Activated naive CD4-positive, alpha-beta T cell treated with anti-CD3 and anti-CD28 coated beads, Interleukin-2, amount 10 ng/mL, durations not matched to agents 7 days and 5 days (primary cell): ENCODE measurements around the gene KRTAP5-7.
"Not testable (repeated sequence)": the region's sequence is repeated elsewhere in the genome, so short reads cannot be mapped to it uniquely, and the experiment has no call there.

ENCODE experiments used
- CTCF ChIA-PET: fragments of 350-600 bp; sonication (Branson Sonifier 250); formaldehyde crosslinking; loops from one replicate; lab custom pipeline; 2021; ENCODE audit warnings: antibody characterized with exemption; lab: Charles Lee
- DNase-seq: peaks from one replicate; pipeline ENCODE4 v3.0.0-alpha.2; 2020
- H3K27ac Mint-ChIP-seq: one replicate; pipeline ENCODE4 v1.8.0; 2021; ENCODE audit warnings: mild to moderate bottlenecking, moderate library complexity, mixed read lengths
- H3K27me3 Mint-ChIP-seq: one replicate; pipeline ENCODE4 v1.8.0; 2021; ENCODE audit warnings: mild to moderate bottlenecking, mixed read lengths
- H3K36me3 Mint-ChIP-seq: one replicate; pipeline ENCODE4 v1.8.0; 2021; ENCODE audit warnings: mixed read lengths
- H3K4me1 Mint-ChIP-seq: one replicate; pipeline ENCODE4 v1.8.0; 2021; ENCODE audit warnings: mixed read lengths
- H3K4me3 Mint-ChIP-seq: one replicate; pipeline ENCODE4 v1.8.0; 2021; ENCODE audit warnings: mild to moderate bottlenecking, moderate library complexity, mixed read lengths
- H3K9me3 Mint-ChIP-seq: one replicate; pipeline ENCODE4 v1.8.0; 2021; ENCODE audit warnings: mixed read lengths

The KRTAP5-7 gene

GRCh38 chr11:71526796-71527575, at the start of gene KRTAP5-7:
KRTAP5-7 (plus strand) TSS chr11:71527267; CDS start chr11:71527301, 34 bp downstream.
- DNase-seq, H3K9me3 Mint-ChIP-seq, H3K36me3 Mint-ChIP-seq, H3K27ac Mint-ChIP-seq, H3K4me1 Mint-ChIP-seq, H3K27me3 Mint-ChIP-seq, H3K4me3 Mint-ChIP-seq, CTCF ChIA-PET: not testable (repeated sequence)

DNA sequence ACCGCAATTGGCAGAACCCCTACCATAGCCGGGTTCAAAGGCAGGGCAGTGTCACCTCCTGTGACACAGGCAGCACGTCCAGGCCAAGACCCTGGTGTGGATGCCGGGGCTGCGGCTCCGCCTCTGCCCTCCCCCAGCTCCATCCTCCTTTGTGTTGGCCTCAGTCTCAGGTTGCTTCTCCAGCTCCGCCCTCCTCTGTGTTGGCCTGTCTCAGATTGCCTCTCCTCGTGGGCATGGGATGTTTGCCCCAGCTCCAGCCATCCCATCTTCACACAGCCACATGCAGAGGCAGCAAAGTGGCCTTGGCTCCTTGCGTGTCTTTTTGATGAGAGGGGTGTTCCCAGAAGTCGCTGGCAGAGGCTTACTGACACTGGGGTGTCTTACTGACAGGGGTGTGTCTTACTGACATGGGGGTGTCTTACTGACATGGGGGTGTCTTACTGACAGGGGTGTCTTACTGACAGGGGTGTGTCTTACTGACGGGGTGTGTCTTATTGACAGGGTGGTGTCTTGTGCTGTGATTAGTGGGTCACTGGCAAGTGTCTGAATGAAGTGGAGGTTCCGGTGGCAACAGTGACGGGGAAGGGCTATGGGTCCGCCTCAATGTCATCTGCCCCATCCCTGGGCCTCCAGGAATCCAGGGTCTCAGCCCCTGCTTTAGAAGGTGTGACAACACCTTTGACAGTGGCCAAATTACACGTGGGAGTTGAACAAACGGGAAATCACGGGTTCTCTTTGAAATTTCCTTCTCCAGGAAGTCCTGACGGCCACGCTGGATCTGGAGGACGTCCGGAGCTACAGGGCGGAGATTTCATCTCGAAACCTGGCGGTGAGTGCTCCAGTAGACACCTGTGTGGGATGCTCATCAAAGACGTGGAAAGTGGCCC, 49.2 kb upstream of the KRTAP5-7 start:
- CTCF ChIA-PET = no interaction called here
- no peak for DNase-seq
- Mint-ChIP-seq H3K27me3 (no peaks in the 10 kb centered on the region), H3K36me3 (peaks cover 38% of the 10 kb centered on the region), H3K4me1 (no peaks in the 10 kb centered on the region), H3K9me3 (no peaks in the 10 kb centered on the region), H3K4me3 (no peak overlapping the region), H3K27ac (no peak overlapping the region)

- CTCF ChIA-PET = no interaction called here
These were observed 48.6 kb upstream of the KRTAP5-7 start for GRCh38 chr11:71478528-71478840.

GRCh38 chr11:71481101-71481960, 45.7 kb upstream of the KRTAP5-7 start:
- CTCF ChIA-PET = no interaction called here
- Mint-ChIP-seq H3K27ac (no peak overlapping the region), H3K36me3 (peaks cover 56% of the 10 kb centered on the region), H3K27me3 (no peaks in the 10 kb centered on the region), H3K4me3 (no peak overlapping the region), H3K4me1 (no peaks in the 10 kb centered on the region), H3K9me3 (no peaks in the 10 kb centered on the region)
- no peak for DNase-seq

More at GRCh38 chr11:71478528-71478840, 48.6 kb upstream of the KRTAP5-7 start:
- Mint-ChIP-seq H3K9me3 (no peaks in the 10 kb centered on the region), H3K4me1 (no peaks in the 10 kb centered on the region), H3K4me3 (no peak overlapping the region), H3K27ac (no peak overlapping the region), H3K36me3 (peaks cover 44% of the 10 kb centered on the region), H3K27me3 (no peaks in the 10 kb centered on the region)
- DNase-seq = no peak

DNA sequence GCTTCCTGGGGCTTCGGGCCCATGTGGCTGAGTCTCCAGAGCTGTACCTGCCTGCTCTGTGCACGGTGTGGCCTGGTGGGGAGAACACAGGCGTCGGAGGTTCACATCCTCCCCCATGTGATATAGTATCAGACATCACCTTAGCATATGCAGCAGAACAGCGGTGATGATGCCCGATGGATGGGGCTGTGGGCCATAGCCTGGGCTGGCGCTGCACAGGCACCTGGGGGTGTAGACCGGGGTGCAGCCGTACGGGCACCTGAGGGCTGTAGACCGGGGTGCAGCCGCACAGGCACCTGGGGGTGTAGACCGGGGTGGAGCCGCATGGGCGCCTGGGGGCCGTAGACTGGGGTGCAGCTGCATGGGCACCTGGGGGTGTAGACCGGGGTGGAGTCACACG, 44.9 kb upstream of the KRTAP5-7 start:
- Mint-ChIP-seq H3K36me3 (peaks cover 59% of the 10 kb centered on the region), H3K27me3 (no peaks in the 10 kb centered on the region), H3K27ac (no peak overlapping the region), H3K9me3 (no peaks in the 10 kb centered on the region), H3K4me1 (no peaks in the 10 kb centered on the region), H3K4me3 (no peak overlapping the region)
- DNase-seq = no peak
- CTCF ChIA-PET = no interaction called here

- Mint-ChIP-seq H3K36me3 (peaks cover 61% of the 10 kb centered on the region), H3K27ac (no peak overlapping the region), H3K27me3 (no peaks in the 10 kb centered on the region), H3K4me3 (no peak overlapping the region), H3K9me3 (no peaks in the 10 kb centered on the region), H3K4me1 (no peaks in the 10 kb centered on the region)
- CTCF ChIA-PET = no interaction called here
- no peak for DNase-seq
These were observed 44.2 kb upstream of the KRTAP5-7 start for GRCh38 chr11:71482746-71483364.

DNA sequence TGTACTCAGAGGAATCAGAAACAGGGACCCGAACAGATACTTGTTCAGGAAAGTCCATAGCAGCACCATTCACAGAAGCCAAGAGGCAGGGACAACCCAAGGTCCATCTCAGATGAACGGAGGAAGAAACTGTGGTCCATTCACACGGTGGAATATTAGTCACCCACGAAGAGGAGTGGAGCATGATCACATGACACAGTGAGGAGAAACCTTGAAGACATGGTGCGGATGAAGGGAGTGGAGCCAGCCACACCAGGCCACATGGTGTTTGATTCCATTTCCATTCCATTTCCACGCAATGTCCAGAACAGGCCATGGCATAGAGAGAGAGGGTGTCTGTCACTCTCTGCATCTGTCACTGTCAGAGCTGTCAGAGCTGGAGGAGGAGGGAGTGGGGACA, 43.4 kb upstream of the KRTAP5-7 start:
- H3K27ac Mint-ChIP-seq = no peak overlapping the region
- CTCF ChIA-PET = no interaction called here
- H3K27me3 Mint-ChIP-seq = no peaks in the 10 kb centered on the region
- H3K4me1 Mint-ChIP-seq = peaks cover 1% of the 10 kb centered on the region
- H3K9me3 Mint-ChIP-seq = no peaks in the 10 kb centered on the region
- peaks cover 68% of the 10 kb centered on the region for H3K36me3 Mint-ChIP-seq
- no peak overlapping the region for H3K4me3 Mint-ChIP-seq
- DNase-seq = no peak

DNA sequence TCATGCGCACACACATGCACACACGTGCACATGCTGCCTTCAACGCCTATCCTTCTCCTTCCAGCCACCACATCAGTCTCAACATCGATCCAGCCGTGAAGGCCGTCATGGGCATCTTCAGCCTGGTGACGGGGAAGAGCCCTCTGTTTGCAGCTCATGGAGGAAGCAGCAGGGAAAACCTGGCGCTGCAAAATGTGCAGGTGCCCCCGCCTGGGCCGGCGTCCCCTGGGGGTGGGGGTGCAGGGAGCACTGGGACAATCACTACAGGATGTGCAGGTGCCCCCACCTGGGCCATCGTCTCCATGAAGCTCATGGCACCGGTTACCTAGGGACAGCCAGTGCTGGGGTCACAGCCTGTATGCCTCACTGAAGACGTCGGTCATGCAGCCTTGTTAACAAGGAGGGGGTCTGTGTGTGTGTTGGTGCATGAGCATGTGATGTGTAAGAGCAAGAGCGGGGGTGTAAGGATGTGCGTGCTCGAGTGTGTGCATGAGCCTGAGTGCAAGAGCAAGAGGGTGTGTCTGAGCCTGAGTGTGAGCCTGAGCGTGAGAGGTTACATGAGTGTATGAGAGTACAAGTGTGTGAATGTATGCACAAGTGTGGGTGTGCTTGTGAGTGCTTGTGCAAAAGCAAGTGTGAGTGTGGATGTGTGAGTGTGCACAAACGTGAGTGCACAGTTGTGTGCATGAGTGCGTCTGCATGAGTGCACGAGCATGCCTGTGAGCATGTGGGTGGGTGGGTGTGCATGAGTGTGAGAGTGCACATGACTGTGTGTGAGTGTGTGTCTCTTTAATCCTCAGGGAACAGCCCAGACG, 42.6 kb upstream of the KRTAP5-7 start:
- no peaks in the 10 kb centered on the region for H3K27me3 Mint-ChIP-seq
- CTCF ChIA-PET = no interaction called here

GRCh38 chr11:71485063-71485399, 42.0 kb upstream of the KRTAP5-7 start:
- peaks cover 2% of the 10 kb centered on the region for H3K4me1 Mint-ChIP-seq
- H3K36me3 Mint-ChIP-seq = peaks cover 68% of the 10 kb centered on the region
- CTCF ChIA-PET = no interaction called here
- H3K27ac Mint-ChIP-seq = no peak overlapping the region
- no peaks in the 10 kb centered on the region for H3K27me3 Mint-ChIP-seq
- no peak for DNase-seq
- H3K9me3 Mint-ChIP-seq = no peaks in the 10 kb centered on the region
- H3K4me3 Mint-ChIP-seq = no peak overlapping the region

More for the DNA sequence above, 42.6 kb upstream of the KRTAP5-7 start:
- no peaks in the 10 kb centered on the region for H3K9me3 Mint-ChIP-seq
- no peak overlapping the region for H3K27ac Mint-ChIP-seq
- peaks cover 2% of the 10 kb centered on the region for H3K4me1 Mint-ChIP-seq
- no peak for DNase-seq
- H3K4me3 Mint-ChIP-seq = no peak overlapping the region
- peaks cover 71% of the 10 kb centered on the region for H3K36me3 Mint-ChIP-seq

- H3K4me1 Mint-ChIP-seq = peaks cover 2% of the 10 kb centered on the region
These were observed 41.6 kb upstream of the KRTAP5-7 start for GRCh38 chr11:71485466-71485865.

DNA sequence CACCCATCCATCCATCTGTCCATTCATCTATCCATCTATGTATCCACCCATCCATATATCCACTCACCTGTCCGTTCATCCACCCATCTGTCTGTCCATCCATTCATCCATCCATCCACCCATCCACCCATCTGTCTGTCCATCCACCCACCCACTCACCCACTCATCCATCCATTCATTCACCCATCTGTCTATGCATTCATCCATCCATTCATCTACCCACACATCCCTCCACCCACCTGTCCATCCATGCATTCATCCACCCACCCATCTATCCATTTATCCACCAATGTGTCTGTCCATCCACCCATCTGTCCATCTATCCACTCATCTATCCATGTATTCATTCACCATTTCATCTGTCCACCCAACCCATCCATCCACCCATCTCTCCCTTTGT, 40.7 kb upstream of the KRTAP5-7 start:
- no peaks in the 10 kb centered on the region for H3K27me3 Mint-ChIP-seq
- H3K9me3 Mint-ChIP-seq = no peaks in the 10 kb centered on the region
- no peak overlapping the region for H3K4me3 Mint-ChIP-seq
- H3K4me1 Mint-ChIP-seq = peaks cover 2% of the 10 kb centered on the region
- peaks cover 75% of the 10 kb centered on the region for H3K36me3 Mint-ChIP-seq
- CTCF ChIA-PET = no interaction called here
- no peak overlapping the region for H3K27ac Mint-ChIP-seq
- no peak for DNase-seq

More at GRCh38 chr11:71485466-71485865, 41.6 kb upstream of the KRTAP5-7 start:
- H3K4me3 Mint-ChIP-seq = no peak overlapping the region
- no peaks in the 10 kb centered on the region for H3K9me3 Mint-ChIP-seq
- H3K27ac Mint-ChIP-seq = no peak overlapping the region
- no peaks in the 10 kb centered on the region for H3K27me3 Mint-ChIP-seq
- CTCF ChIA-PET = no interaction called here
- peaks cover 70% of the 10 kb centered on the region for H3K36me3 Mint-ChIP-seq
- no peak for DNase-seq

- H3K27me3 Mint-ChIP-seq = no peaks in the 10 kb centered on the region
- CTCF ChIA-PET = no interaction called here
- no peak overlapping the region for H3K4me3 Mint-ChIP-seq
- peaks cover 2% of the 10 kb centered on the region for H3K4me1 Mint-ChIP-seq
- peaks cover 63% of the 10 kb centered on the region for H3K36me3 Mint-ChIP-seq
- peak overlapping the region; percentile 47 for H3K27ac Mint-ChIP-seq
- H3K9me3 Mint-ChIP-seq = no peaks in the 10 kb centered on the region
- DNase-seq = no peak
These were observed 38.3 kb upstream of the KRTAP5-7 start for GRCh38 chr11:71488681-71489270.
